GM19372 (cell line): ENCODE measurements around the gene TNFRSF25.
"Not testable (repeated sequence)": the region's sequence is repeated elsewhere in the genome, so short reads cannot be mapped to it uniquely, and the experiment has no call there.

Experiments used
- ATAC-seq: cut with Tn5 transposase; IDR thresholded peaks from one replicate; pipeline ENCODE4 v1.9.1; 2021; ENCODE audit warnings: mild to moderate bottlenecking, low read depth, moderate library complexity; ENCODE audit not compliant: unreplicated experiment

TNFRSF25 gene

DNA sequence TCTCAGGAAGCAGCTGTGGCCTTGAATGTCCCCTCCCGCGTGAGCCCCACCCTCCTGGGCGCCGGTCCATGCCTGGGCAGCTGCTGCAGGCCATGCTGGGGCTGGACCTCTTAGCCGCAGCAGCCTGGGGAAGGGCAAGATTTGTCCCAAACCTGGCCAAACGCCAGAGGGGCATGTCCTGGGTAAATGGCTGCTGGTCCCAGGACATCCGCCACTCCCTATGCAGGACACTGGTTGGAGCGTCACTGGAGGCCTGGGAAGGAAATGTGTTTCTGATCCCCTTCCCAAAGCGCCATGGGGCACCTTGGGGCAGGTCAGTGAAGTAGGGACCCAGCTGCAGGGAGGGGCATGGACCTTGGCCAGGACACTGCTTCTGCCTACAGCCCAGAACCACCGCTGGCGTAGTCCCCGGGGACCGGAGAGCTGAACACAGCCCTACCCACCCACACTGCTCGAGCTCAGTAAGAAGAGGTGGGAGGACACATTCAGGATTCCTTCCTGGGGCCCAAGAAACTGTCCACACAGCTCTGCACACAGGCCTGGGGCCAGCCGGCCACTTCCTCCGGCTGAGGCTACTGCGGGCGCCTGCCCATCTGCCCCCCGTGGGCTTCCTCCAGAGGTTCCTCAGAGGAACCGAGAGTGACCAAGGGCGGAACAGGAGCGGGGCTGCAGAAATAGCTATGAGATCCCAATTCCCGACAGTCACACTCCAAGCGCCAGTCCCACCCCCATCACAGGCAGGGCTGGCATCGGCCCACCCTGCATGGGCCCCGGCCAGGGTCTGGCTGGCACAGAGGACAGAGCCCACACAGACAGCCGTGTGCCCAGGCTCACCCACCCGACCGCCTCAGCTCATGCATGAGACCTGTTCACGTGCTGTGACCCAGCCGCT, 36.3 kb upstream of the TNFRSF25 start:
- ATAC-seq, result no peak

DNA sequence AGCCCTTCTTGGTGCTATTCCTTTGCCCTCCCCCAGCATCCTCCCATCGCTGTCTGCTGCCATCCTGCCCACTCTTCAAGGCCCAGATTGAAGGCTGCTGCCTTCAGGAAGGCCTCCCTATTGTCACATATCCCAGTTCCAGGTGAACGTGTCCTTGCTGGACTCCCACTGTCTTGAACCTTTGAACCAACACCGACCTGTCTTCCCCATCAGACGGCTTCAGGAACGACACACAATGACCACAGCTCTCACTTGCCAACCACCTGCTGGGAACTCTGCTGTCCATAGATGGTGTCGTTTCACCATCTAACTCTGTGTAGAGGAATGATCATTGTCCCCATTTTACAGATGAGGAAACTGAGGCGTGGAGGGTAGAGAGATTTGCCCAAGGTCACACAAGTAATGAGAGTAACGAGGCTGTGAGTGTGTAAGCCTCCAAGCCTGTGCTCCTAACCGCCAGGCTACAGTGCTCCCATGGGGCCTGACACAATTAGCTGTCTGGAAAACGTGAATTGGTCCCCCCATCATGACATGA, 35.4 kb upstream of the TNFRSF25 start:
- no peak for ATAC-seq

DNA sequence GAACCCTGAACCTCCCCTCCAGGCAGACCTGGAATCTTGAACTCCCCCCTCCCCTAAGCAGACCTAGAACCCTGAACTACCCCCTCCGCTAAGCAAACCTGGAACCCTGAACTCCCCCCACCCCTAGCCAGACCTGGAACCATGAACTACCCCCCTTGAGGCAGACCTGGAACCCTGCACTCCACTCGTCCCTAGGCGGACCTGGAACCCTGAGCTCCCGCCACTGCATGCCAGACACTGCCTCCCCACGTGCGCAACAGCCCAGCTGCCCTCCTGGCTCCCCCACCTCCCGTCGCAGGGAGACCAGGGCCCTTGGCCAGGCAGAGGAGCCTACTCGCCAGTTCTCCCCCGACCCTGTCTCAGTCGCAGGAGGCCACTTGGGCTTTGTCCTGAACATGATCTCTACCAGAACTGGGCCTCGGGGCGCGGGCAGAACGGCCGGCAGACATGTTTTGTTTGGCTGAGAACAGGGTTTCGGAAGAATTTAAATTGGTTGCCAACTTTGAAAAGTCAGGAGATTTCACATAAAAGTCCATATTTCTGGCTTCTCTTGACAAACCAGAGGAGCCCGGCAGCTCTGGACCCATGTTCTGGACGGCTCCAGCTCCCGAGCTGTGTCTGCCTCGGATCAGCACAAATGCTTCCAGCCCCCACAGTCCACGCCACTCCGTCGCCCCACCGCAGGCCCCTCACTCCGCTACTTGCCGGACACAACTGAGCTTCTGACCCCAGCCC, 34.7 kb upstream of the TNFRSF25 start:
- ATAC-seq, result no peak

DNA sequence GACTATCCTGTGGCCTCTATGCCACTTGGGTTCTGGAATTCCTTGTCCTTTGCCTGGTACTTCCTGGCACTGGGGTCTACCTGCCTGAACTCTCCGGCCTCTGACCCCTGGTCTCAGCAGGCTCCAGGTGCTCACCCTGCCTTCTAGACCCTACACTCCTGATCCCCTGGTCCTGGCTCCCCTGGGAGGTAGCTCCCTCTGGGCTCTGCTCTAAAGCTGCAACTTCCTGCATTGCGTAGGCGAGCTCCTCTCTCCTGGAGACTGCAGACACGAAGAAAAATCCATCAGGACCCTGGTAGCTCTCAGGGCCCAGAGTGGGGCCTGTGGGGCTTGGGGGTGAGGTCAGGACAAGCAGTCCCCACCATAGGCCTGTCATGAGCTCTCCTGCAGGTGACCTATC, 33.3 kb upstream of the TNFRSF25 start:
- no peak for ATAC-seq

DNA sequence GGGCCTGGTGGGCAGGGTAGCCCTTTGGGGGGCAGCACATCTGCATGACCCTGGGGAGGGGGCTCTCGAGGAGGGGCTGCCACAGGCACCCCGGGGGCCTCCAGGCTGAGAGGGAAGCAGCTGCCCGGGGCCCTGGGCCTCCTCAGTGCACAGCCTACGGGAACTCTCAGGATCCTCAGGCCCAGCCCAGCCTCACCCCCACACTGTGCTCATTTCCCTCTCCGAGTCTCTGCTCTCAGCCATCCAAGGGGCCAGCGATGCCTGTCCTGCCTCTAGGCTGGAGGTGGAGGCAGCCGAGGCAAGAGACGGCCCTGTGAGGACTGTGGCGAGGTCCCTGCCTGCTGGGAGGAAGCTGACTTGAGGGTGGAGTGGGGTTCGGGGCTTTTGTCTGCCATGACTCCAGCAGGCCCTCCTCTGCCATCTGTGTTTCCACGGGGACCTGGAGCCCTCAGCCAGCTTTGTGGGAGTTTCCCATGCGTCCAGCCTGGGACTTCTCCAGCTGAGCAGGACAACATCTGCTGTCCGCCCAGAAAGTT, 32.7 kb upstream of the TNFRSF25 start:
- ATAC-seq, result no peak

DNA sequence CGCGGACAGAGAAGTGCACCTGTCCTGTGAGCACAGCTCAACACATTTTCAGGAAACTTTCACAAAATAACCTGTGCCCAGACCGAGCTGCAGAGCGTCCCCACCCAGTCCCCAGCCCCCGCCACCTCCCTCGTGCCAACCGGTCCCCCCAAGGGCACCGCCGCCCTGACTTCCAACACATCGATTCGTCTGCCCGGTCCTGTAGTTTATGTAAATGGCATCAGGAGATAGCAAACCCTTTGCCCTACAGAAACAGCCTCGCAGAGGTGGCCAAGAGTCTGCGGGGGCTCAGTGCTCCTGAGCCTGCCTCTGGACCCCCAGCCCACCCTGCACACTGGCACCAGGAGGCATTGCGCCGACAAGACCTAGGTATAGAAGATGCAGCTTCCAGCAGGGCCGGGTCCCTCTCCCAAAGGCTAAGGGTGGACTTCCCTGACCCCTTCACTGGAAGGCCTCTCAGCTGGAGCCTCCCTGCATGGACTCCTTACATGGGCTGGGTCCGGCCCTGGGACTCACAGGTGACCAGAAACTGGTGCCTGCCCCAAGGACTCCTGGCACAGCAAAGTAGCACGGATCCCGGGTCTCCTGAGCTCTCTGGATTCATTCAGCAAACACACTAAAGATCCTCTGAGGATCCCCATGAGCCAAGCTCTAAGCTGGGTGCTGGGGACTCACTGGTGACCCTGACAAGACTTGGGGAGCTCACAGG, 32.0 kb upstream of the TNFRSF25 start:
- no peak for ATAC-seq

DNA sequence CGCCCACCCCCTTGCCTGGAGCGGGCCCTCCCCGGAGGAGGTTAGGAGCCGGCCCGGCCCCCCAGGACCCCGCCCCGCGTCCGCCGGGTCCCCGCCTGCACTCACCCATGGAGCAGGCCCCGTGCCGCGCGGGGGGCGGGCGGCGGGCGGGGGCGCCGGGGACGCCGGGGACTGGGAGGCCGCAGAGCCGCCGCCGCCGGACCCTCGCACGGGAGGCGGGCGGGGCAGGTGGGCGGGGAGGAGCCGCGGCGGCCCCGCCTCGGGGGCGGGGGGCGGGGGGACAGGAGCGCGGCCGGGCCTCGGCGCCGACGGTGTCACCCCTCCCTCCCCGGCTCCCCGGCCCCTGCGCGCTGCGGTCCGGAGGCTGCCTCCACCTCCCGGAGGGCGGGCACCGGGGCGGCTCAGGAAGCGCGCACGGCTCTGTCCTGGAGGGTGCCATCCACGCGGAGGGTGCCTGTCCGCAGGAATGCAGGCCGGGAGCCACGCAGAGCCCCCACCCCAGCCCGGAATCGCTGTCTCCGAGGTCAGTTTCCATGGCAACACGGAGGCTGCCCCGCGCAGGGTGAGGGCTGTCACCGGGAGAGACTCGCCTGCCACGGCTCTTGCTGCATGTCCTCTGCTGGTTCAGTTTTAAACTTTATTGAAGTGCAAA, 31.4 kb upstream of the TNFRSF25 start:
- no peak for ATAC-seq

DNA sequence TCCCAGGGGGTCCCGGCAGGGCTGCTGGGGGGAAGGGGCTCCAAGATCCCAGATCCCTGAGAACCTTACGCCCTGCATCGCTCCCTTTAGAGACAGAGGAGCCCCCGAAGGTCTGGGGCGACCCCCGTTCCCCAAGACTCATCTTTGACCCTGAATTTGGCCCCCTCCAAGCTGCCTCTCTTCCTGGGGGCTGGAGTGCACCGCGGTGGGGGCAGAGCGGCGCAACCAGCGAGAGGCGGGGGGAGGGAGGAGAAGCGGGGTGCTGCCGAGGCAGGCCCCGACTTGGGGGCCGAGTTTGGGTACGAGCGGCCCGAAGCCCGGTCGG, 30.9 kb upstream of the TNFRSF25 start:
- no peak for ATAC-seq

DNA sequence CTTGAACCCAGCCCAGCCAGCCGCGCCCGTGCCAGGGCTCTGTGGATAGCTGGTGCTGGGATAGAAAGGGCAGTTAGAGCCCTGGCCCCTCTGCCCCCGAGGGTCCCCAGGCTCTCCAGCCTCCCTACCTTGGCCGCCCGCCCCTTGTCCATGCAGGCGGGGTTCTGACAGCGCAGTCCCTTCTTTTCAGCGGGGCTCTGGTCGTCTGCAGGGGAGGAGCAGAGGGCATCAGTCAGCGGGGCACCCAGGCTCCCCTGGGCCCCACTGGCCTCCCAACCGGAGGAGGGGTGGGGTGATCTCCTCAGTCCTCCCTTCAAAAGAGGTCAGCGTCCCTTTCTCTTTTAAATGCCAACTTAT, 30.4 kb upstream of the TNFRSF25 start:
- ATAC-seq, result no peak

DNA sequence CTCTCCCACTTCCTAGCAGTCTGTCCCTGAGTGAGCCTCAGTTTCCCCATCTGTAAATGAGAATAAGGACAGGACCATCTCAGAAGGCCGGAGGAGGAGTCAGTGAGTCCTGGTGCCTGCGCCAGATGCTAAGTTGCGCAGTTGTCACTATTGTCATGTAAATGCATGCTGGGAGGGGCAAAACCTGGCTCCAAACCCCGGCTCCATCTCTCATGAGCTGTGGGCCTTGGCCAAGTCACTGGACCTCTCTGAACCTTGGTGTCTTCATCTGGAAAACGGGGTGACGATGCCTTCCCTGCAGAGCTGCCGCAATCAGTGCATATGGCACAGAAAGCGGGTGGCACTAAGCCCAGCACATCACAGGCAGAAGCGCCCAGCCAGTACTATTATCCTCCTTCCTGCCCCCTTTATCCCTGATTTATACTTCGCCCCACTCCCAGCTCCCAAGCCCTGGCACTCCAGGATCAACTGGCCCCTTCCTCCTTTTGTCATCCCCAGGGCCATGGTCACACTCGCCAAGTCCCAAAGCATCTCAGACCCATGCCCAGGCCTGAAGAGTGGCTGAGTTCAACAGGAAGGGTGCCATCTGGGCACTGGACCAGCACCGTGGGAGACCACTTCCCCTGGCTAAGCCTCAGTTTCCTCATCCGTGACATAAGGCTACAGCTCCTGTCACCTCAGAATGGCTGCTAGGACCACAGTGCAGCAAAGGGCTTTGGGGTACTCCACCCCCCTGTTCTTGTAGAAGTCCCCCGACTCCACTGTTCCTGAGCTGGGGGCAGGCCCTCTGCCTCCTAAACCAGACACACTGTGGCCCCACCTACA, 29.8 kb upstream of the TNFRSF25 start:
- no peak for ATAC-seq

DNA sequence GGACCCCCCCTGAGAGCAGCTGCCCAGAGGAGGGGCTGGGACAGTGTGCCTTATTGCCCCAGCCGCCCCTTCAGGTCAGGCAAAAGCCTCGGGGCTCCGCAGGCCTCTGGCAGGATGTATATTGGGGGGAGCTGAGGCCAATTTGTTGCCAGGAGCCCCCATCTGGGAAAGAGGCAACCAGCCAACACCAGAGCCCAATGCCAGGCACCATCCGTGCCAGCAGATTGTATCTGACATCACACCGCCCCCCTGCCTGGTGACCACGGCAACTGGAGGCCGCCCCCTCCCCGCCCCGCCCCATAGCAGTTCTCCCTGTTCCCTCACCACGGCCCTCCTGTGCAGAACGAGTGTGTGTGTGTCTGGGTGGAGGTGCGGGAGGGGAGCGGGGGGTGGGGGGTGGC, 29.1 kb upstream of the TNFRSF25 start:
- no peak for ATAC-seq

DNA sequence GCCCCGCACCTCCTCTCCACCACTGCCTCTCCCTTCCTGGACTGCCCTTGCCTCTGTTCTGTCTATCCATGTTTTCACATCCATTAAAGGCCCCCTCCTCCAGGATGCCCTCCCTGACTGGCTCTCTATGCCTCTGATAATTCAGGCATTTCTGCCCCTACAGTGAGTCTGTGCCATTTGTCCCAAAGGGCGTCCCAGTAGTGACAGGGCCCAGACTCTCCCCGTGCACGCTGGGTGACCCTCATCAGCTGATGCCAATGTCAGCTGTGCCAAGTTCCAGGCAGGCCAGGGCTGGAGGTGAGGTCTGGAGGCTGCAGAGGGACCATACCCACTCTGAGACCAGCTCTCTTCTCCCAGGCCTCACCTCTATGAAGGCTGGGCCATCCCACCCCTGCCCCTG, 28.7 kb upstream of the TNFRSF25 start:
- no peak for ATAC-seq

DNA sequence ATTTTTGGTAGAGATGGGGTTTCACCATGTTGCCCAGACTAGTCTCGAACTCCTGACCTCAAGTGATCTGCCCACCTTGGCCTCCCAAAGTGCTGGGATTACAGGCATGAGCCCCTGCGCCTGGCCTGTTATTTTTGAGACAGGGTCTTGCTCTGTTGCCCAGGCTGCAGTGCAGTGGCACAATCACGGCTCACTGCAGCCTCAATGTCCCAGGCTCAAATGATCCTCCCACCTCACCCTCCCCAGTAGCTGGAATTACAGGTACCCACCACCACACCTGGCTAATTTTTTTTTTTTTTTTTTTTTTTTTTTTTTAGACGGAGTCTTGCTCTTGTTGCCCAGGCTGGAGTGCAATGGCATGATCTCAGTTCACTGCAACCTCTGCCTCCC, 27.9 kb upstream of the TNFRSF25 start:
- ATAC-seq, result not testable (repeated sequence)

DNA sequence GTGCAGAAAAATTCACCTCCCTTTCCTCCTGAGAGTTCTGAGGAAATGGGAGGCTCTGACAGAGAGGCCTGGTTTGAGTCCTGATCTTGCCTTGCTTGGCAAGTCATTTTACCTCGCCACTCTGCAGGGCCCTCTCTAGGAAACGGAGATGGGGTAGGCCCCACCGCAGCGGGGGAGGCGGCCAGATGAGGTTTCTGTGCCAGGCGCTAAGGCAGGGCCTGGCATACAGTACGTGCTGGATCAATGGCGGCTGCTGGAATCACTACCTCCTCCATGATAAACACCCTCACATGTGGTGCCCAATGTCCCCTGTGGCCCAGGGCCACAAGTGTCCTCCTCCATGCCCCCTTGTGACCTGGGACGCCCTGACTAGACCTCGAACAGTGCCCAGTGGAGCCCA, 26.0 kb upstream of the TNFRSF25 start:
- no peak for ATAC-seq

DNA sequence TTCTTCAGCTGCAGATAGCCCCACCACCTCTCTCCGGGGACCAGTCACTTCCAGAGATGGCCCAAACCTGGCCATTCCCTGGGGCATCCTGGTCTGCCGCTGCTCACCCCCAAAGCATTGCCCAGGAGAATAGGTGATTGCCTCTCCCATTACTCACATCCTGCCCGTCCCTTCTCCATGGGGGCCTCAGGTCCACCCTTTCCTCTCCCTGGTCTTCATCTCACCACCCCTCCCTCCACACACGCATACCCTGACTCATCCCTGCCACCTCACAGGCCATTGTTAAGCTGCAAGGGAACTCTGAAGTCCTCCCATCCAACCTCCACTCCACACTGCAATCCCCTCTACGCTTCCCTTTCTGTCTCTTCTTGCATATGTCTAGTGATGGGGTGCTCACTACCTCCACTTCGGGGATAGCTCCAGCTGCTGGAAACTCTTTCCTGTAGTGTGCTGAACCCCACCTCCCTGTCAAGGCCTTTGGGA, 25.5 kb upstream of the TNFRSF25 start, which contains the start of gene PLEKHG5:
Gene PLEKHG5 (minus strand): TSS at position 188 of the 483 bp plus-strand sequence. CDS start 14,096 bp downstream, outside the sequence.
- no peak for ATAC-seq

DNA sequence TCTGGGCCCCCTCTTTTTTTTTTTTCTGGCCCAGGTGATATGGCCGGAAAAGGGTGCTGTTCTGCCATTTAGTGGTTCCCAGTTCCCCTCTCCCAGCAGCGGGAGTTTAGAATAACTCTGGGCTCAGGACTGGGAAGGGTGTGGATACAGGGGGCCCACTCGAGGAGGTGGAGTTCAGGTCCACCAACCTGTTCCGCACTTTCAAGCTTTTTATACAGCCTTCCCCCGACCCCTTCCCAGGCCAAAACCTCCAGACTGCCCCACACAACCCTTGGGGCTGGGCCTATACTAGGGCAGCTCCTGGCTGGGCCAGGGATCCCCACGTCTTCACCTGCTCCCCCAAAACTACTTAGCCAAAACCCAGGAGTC, 25.1 kb upstream of the TNFRSF25 start:
- no peak for ATAC-seq

DNA sequence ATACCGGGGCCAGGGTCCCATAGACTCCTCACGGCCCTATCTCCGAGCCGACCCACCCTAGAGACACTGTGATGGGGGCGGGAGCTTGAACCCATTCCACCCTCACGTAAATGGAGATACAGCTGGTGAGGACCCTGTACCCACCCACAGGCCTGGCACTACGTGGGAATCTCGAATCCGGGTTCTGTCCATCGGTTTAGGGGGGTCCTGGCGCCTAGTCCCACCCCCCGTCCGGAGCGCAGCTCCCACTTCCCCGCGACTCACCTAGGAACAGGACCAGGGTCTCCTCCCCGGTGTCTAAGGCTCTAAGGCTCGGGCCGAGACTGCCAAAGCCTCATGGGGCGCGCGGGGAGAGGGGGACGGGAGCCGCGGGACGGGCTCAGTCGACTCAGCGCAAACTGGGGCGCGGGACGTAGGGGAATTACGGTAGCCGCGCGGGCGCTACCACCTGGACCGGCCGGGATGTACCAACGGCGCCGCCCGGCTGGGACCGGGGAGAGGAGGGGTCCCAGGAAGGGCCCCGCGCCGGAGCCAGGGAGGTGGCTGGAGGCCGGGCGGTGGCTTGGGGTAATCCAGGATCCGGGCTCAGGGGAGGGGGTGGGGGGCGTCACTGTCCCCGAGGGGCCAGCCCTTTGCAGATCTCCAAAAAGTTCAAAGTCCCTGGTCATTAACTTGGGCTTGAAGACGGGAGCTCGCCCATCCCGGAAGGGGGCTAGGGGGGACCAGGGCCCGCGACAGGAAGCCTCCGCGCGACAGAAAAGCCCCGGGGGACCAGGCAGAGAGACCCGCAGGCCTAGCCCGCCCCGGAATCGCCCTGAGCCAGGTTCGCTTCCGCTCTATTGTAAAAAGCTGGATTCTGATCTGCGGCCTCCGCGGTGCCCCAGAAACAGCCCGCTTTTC, 24.5 kb upstream of the TNFRSF25 start:
- ATAC-seq, result no peak

DNA sequence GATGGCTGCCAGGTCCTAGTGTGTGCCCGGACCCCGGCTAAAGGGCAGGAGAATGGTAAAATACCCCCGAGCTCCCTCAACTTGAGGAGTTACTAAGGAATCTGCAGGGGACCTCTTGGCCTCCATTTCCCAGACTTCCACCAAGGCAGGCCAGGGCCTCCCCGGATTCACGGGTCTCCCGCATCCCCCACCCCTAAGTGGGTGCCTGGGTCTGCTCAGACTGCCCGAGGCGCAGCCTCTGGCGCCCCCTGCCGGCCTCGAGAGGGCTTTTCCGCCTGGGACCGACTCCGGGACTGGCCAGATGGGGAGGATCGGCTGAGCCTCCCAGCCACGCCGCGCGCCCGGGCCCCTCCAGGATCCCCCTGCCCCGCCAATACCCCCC, 23.8 kb upstream of the TNFRSF25 start:
- ATAC-seq, result no peak
